Right lobe of liver (tissue), 6 donors: ENCODE measurements around the gene AGO1. TPM values are rescaled to one million over a fixed set of nuclear protein-coding genes. Genes with fewer than 3 reads are reported as not detected.

Experiments
- ATAC-seq, 4 donors: fragments of 200-7000 bp; cut with Tn5 transposase; one replicate each; pipeline ENCODE4 v1.9.1; 2020; ENCODE audit warnings: mild to moderate bottlenecking in 4 of 4, moderate library complexity in 4 of 4
- DNase-seq, 3 donors: peaks; one replicate each; pipeline ENCODE4 v3.0.0-alpha.2; 2020
- H3K27ac ChIP-seq, 3 donors: fragments of 200-600 bp; one replicate each; pipeline ENCODE4 v1.8.0; 2022
- H3K27me3 ChIP-seq, 2 donors: fragments of 200-600 bp; one replicate each; pipeline ENCODE4 v1.8.0; 2022
- H3K36me3 ChIP-seq, 4 donors: fragments of 200-600 bp; sonication (generic) in 1 of 4; one replicate each; pipeline versions ENCODE4 v1.5.1 to v1.8.0; 2017 to 2022; ENCODE audit warnings: control low read depth in 1 of 4
- H3K4me1 ChIP-seq, 4 donors: fragments of 200-600 bp; sonication (generic) in 1 of 4; one replicate each; pipeline versions ENCODE4 v1.5.1 to v1.8.0; 2017 to 2022; ENCODE audit warnings: control low read depth in 1 of 4
- H3K4me3 ChIP-seq, 3 donors: fragments of 200-600 bp; one replicate each; pipeline ENCODE4 v1.8.0; 2022
- H3K9me3 ChIP-seq, 4 donors: fragments of 200-600 bp; sonication (generic) in 1 of 4; one replicate each; pipeline versions ENCODE4 v1.5.1 to v1.8.0; 2017 to 2022; ENCODE audit warnings: control low read depth in 1 of 4
- POLR2A ChIP-seq: fragments of 450-650 bp; IDR thresholded peaks from one replicate; pipeline ENCODE4 v1.6.1; 2017; ENCODE audit warnings: antibody characterized with exemption, mild to moderate bottlenecking
- WGBS: methylation state at CpG from one replicate; pipeline ENCODE4 v1.1.6; 2018; ENCODE audit warnings: low coverage, low lambda C conversion rate; ENCODE audit not compliant: insufficient coverage; ENCODE audit errors: missing lambda C conversion rate; 5-methylcytosine and 5-hydroxymethylcytosine counted together
- intact Hi-C, 2 donors: fragments of 100-400 bp; cut with DNase I; formaldehyde crosslinking; loops; one replicate each; pipeline versions ENCODE4 v1.11.2 to v1.14.1; 2022
- total RNA-seq, 6 experiments: library from RNA; depleted of rRNA in 2 of 6; stranded (reverse); fragments of >200 nt in 2 of 6; fragmentation: NEBNext Ultra II Directional in 3 of 6; extraction: Animal tissue kit (Norgen Biotek cat#: 25700) in 3 of 6; gene quantifications; one replicate each; pipeline versions ENCODE4 v1.1.0 to v1.2.4, GENCODE V29; 2016 to 2023
- TF ChIP-seq, protein P1 (sequence below), 4 donors: fragments of 200-600 bp in 3 of 4; fragments of 450-650 bp in 1 of 4; IDR thresholded peaks; one replicate each; pipeline versions ENCODE4 v1.5.1 to v1.8.0; 2016 to 2022; ENCODE audit warnings: antibody characterized with exemption in 4 of 4, mild to moderate bottlenecking in 2 of 4
- donor health status: DM: no; HTN: yes; CAD: no.
- donor health status: DM: no; HTN: no; CAD: no.
- donor health status: DM: no; HTN: no; CAD: no.
- donor health status: DM: no; HTN: yes; CAD: no.
- donor health status: DM: no; HTN: yes; CAD: no.

AGO1 gene
- total RNA-seq, 6 experiments from 2014 or later: 8.7 to 11.2 (median 10.5) TPM

DNA sequence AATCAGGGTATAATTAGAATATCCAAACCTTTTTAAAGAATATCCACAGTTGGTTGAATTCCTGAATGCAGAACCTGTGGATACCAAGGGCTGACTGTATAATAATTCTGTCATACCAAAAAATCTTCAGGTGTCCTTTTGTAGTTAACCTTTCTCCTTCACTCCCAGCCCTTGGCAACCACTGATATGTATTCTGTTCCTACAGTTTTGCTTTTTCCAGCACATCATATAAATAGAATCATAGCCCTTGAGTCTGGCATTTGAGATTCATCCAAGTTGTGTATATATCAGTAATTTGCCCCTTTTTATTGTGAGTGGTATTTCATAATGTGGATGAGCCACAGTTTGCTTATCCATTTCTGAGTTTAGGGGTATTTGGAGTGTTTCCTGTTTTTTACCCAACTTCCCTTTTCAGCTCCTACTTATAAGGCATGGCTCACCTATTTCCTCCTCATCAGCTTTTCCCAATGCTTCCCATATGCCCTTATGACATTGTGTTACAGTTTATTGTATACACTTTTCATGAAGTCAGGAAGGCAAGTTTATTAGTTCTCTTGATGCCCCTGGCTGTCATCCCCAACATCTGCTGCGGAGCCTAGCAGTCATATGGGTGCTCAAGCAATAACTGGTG, 35.0 kb upstream of the AGO1 start:
- Histone ChIP-seq H3K4me3 (no peak overlapping the region), H3K36me3 (peaks cover 0 to 45% (median 6%) of the 10 kb centered on the region in 4 donors), H3K27me3 (no peaks in the 10 kb centered on the region), H3K9me3 (no peaks in the 10 kb centered on the region), H3K4me1 (no peaks in the 10 kb centered on the region), H3K27ac (no peak overlapping the region)
- ATAC-seq (no peak), DNase-seq (no peak)
- intact Hi-C loops: no loop called here
- no peak for TF ChIP-seq POLR2A
- TF ChIP-seq, protein P1, sequence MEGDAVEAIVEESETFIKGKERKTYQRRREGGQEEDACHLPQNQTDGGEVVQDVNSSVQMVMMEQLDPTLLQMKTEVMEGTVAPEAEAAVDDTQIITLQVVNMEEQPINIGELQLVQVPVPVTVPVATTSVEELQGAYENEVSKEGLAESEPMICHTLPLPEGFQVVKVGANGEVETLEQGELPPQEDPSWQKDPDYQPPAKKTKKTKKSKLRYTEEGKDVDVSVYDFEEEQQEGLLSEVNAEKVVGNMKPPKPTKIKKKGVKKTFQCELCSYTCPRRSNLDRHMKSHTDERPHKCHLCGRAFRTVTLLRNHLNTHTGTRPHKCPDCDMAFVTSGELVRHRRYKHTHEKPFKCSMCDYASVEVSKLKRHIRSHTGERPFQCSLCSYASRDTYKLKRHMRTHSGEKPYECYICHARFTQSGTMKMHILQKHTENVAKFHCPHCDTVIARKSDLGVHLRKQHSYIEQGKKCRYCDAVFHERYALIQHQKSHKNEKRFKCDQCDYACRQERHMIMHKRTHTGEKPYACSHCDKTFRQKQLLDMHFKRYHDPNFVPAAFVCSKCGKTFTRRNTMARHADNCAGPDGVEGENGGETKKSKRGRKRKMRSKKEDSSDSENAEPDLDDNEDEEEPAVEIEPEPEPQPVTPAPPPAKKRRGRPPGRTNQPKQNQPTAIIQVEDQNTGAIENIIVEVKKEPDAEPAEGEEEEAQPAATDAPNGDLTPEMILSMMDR (IDR thresholded peaks at IDR 0.05): no peak
- WGBS: 90% methylated on average over 1 of the region's 1 CpG

DNA sequence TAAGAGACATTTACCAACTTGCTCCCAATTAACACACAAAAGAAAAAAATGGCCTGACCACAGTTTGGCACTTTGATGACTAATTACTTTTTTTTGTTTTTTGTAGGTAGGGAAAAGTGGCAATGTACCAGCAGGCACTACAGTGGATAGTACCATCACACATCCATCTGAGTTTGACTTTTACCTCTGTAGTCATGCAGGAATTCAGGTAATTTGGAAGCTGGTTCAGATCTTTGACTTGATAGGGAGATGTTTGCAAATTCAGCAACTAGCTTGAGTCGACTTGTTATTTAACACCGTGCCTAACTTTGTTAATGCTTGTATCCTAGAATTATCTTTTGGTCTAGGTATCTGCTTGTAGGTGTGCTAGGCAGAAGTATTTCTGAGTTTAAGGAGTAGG, 33.0 kb upstream of the AGO1 start:
- DNase-seq (no peak), ATAC-seq (no peak)
- intact Hi-C loops: no loop called here
- no peak for TF ChIP-seq POLR2A
- TF ChIP-seq, protein P1 (IDR thresholded peaks at IDR 0.05): no peak
- Histone ChIP-seq H3K4me3 (no peak overlapping the region), H3K36me3 (peaks cover 0 to 57% (median 7%) of the 10 kb centered on the region in 4 donors), H3K27ac (no peak overlapping the region), H3K4me1 (no peaks in the 10 kb centered on the region), H3K9me3 (no peaks in the 10 kb centered on the region), H3K27me3 (no peaks in the 10 kb centered on the region)
- 88% methylated on average over 2 of the region's 2 CpGs for WGBS

DNA sequence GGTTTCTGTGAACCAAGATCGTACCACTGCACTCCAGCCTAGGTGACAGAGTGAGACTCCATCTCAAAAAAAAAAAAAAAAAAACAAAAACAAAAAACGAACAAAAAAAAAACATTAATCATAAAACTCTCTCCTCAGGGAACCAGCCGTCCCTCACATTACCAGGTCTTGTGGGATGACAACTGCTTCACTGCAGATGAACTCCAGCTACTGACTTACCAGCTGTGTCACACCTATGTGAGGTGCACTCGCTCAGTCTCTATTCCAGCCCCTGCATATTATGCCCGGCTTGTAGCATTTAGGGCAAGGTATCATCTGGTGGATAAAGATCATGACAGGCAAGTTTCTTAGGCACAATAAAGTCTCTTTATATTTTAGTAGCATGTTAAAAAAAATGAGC, 32.3 kb upstream of the AGO1 start:
- DNase-seq (no peak), ATAC-seq (no peak)
- Histone ChIP-seq H3K27ac (no peak overlapping the region), H3K4me3 (no peak overlapping the region), H3K27me3 (no peaks in the 10 kb centered on the region), H3K4me1 (no peaks in the 10 kb centered on the region), H3K36me3 (peaks cover 0 to 59% (median 7%) of the 10 kb centered on the region in 4 donors), H3K9me3 (no peaks in the 10 kb centered on the region)
- intact Hi-C loops: no loop called here
- 87% methylated on average over 4 of the region's 5 CpGs for WGBS
- no peak for TF ChIP-seq POLR2A
- TF ChIP-seq, protein P1 (IDR thresholded peaks at IDR 0.05): no peak

DNA sequence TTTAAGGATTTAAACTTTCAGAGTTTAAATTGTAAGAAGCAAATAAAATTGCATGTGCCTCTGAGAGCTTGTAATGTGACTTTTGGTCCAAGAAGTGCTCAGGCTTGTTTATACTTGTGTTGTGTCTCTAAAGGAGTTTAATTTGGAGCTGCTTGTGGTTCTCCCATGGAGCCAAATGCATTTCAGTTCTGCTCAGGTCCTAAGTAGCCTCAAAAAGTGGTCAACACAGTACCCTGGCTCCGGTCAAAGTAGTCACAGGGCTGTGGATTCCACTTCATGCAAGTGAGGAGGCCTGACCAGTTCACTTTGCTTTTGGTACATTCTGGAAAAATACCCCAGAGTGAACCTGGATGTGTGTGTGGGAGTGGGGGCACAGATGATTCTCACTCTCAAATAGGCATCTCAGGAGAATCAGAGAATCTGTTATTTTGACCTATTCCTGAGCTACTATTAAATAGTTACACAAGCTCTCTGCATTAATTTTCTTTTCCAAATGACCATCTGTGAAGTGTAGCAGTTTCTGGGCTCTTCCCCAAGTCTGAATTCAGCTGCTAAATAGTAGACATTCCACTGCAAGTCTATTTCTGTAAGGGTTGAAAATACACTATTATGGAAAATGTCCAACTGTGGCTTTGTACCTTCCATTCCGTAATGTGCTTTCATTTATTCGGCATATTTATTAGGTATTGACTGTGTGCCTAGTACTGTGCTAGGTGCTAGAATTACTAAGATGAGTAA, 31.7 kb upstream of the AGO1 start:
- DNase-seq: no peak
- no peak overlapping the region for H3K27ac ChIP-seq
- no peaks in the 10 kb centered on the region for H3K9me3 ChIP-seq
- intact Hi-C loops: no loop called here
- ATAC-seq: no peak
- no peaks in the 10 kb centered on the region for H3K27me3 ChIP-seq
- no peak for TF ChIP-seq POLR2A
- TF ChIP-seq, protein P1 (IDR thresholded peaks at IDR 0.05): no peak
- H3K4me1 ChIP-seq: no peaks in the 10 kb centered on the region
- 63% methylated on average over 2 of the region's 3 CpGs for WGBS
- no peak overlapping the region for H3K4me3 ChIP-seq
- peaks cover 0 to 61% (median 7%) of the 10 kb centered on the region in 4 donors for H3K36me3 ChIP-seq
